Pancreas (tissue), 10 donors: Measurements from ENCODE around the gene DHRS2. TPM values are rescaled to one million over a fixed set of nuclear protein-coding genes. Genes with fewer than 3 reads are reported as not detected.

Experiments used
- ATAC-seq, 4 donors: fragments of 200-7000 bp; cut with Tn5 transposase; one replicate each; pipeline versions ENCODE4 v1.8.0 to v1.9.1; 2020; ENCODE audit warnings: mild to moderate bottlenecking in 4 of 4, moderate library complexity in 4 of 4
- DNase-seq, 6 donors: peaks; one replicate each; pipeline ENCODE4 v3.0.0-alpha.2; 2020
- FAIRE-seq: peaks from 2 replicates; lab custom pipeline; 2012; peaks lifted over from hg19 to GRCh38; lab: Jason Lieb, UNC
- H3K27ac ChIP-seq, 4 donors: fragments of 200-600 bp; sonication (generic); 1 replicate in 3 of 4; 2 replicates in 1 of 4; pipeline versions ENCODE4 v1.5.0 to v1.8.0; 2020
- H3K27me3 ChIP-seq, 4 donors: fragments of 200-600 bp; one replicate each; pipeline ENCODE4 v1.8.0; 2021
- H3K36me3 ChIP-seq, 3 donors: fragments of 200-600 bp; sonication (generic) in 1 of 3; one replicate each; pipeline versions ENCODE4 v1.5.0 to v1.8.0; 2020 to 2021
- H3K4me1 ChIP-seq, 3 donors: fragments of 200-600 bp; one replicate each; pipeline ENCODE4 v1.8.0; 2021
- H3K4me3 ChIP-seq, 4 donors: fragments of 200-600 bp; sonication (generic) in 2 of 4; one replicate each; pipeline versions ENCODE4 v1.5.0 to v1.8.0; 2020 to 2021
- H3K9me3 ChIP-seq, 4 donors: fragments of 200-600 bp; one replicate each; pipeline ENCODE4 v1.8.0; 2021
- CTCF ChIP-seq, 4 donors: fragments of 200-600 bp; sonication (generic) in 3 of 4; IDR thresholded peaks; one replicate each; pipeline versions ENCODE4 v1.5.0 to v1.8.0; 2021; ENCODE audit warnings: antibody characterized with exemption in 4 of 4
- WGBS, 2 donors: extraction: QIAGEN DNeasy Blood & Tissue Kit; methylation state at CpG; one replicate each; pipeline ENCODE4 v1.1.7; 2013; 5-methylcytosine and 5-hydroxymethylcytosine counted together
- intact Hi-C, 3 donors: fragments of 100-400 bp; cut with DNase I; formaldehyde crosslinking; loops; one replicate each; pipeline versions ENCODE4 v1.11.1 to v1.14.2; 2022
- polyA plus RNA-seq, 2 donors: library from polyadenylated mRNA; stranded (reverse); fragments of 200-250 nt; gene quantifications; one replicate each; pipeline ENCODE4 v1.2.3, GENCODE V29; 2013
- total RNA-seq, 6 donors: library from RNA; stranded (reverse); fragmentation: NEBNext Ultra II Directional in 4 of 6; extraction: Animal tissue kit (Norgen Biotek cat#: 25700) in 4 of 6; gene quantifications; one replicate each; pipeline versions ENCODE4 v1.2.1 to v1.2.4, GENCODE V29; 2021 to 2023
- donor health status: healthy with polysubstance abuse.
- donor health status: DM: no; HTN: no; CAD: no; lungs with moderate emphysema.
- donor health status: DM: no; HTN: no; CAD: no.
- donor health status: control.
- donor health status: control.
- donor health status: Bipolar disorder and iron deficiency.
- donor health status: DM: yes; HTN: yes; CAD: no.
- donor health status: DM: no; HTN: no; CAD: no.
- donor health status: DM: no; HTN: no; CAD: no.
- donor health status: DM: yes; HTN: yes; CAD: no.

The DHRS2 gene
- total and polyA plus RNA-seq, 8 donors: 0.43 to 21.6 (median 4.8) TPM

- intact Hi-C loops: no loop called here
- FAIRE-seq (no peak), ATAC-seq (peak in 1 of 4 donors; percentile 19), DNase-seq (no peak)
- H3K36me3 ChIP-seq: no peaks in the 10 kb centered on the region
- H3K27ac ChIP-seq: no peak overlapping the region
- H3K4me1 ChIP-seq: peaks cover 8 to 30% (median 13%) of the 10 kb centered on the region in 3 donors
- H3K4me3 ChIP-seq: no peak overlapping the region
- no peak for TF ChIP-seq CTCF (IDR thresholded peaks at IDR 0.05)
- 93 to 94% methylated on average over 1 of the region's 1 CpG for WGBS, 2 donors
- no peaks in the 10 kb centered on the region for H3K27me3 ChIP-seq
- no peaks in the 10 kb centered on the region for H3K9me3 ChIP-seq
These were observed 56.3 kb downstream of the DHRS2 start for GRCh38 chr14:23692416-23692815.

GRCh38 chr14:23693252-23693775 lies 57.1 kb downstream of the DHRS2 start:
- Histone ChIP-seq H3K9me3 (no peaks in the 10 kb centered on the region), H3K27ac (no peak overlapping the region), H3K4me3 (no peak overlapping the region), H3K36me3 (no peaks in the 10 kb centered on the region), H3K4me1 (peaks cover 8 to 33% (median 13%) of the 10 kb centered on the region in 3 donors), H3K27me3 (no peaks in the 10 kb centered on the region)
- no peak for ATAC-seq
- FAIRE-seq: no peak
- WGBS, 2 donors: 77 to 83% methylated on average over 11 of the region's 11 CpGs
- DNase-seq: no peak
- no peak for TF ChIP-seq CTCF (IDR thresholded peaks at IDR 0.05)
- intact Hi-C loops: no loop called here

GRCh38 chr14:23694085-23694948 lies 58.2 kb downstream of the DHRS2 start:
- peaks cover 8 to 40% (median 13%) of the 10 kb centered on the region in 3 donors for H3K4me1 ChIP-seq
- H3K9me3 ChIP-seq: no peaks in the 10 kb centered on the region
- TF ChIP-seq CTCF (IDR thresholded peaks at IDR 0.05): no peak
- peak overlapping the region in 1 of 4 donors; percentile 53 for H3K27ac ChIP-seq
- H3K36me3 ChIP-seq: no peaks in the 10 kb centered on the region
- no peak for FAIRE-seq
- peak in 3 of 4 donors; percentile 27 to 52 (median 44) for ATAC-seq
- peak in 1 of 6 donors; percentile 53 for DNase-seq
- no peak overlapping the region for H3K4me3 ChIP-seq
- intact Hi-C loops: no loop called here
- no peaks in the 10 kb centered on the region for H3K27me3 ChIP-seq
- 3 to 4% methylated on average over 8 of the region's 8 CpGs for WGBS, 2 donors

Other genes with a start within 250 kb of the DHRS2 start
- gene MYH6, start 228.1 kb upstream of the DHRS2 start, total RNA-seq: under 1 TPM in 4 of 6 donors, not detected in 2; 0.03 to 0.16 (median 0.05) TPM
- gene MYH6, start 228.1 kb upstream of the DHRS2 start, polyA plus RNA-seq: under 1 TPM; 0.56 to 0.72 TPM
- gene MYH7, start 200.7 kb upstream of the DHRS2 start, total RNA-seq: 1 to 10 TPM in 1 of 6 donors, under 1 TPM in 5; 0.19 to 6.3 (median 0.40) TPM
- gene MYH7, start 200.7 kb upstream of the DHRS2 start, polyA plus RNA-seq: 1 to 10 TPM in 1 of 2 donors, under 1 TPM in 1; 0.34 to 1.1 TPM
- 10 to 100 TPM in 5 of 6 donors, 1 to 10 TPM in 1; 9.8 to 18.8 (median 15.4) TPM for gene NGDN, start 166.7 kb upstream of the DHRS2 start, total RNA-seq
- 10 to 100 TPM; 18.3 to 33.7 TPM for gene NGDN, start 166.7 kb upstream of the DHRS2 start, polyA plus RNA-seq
- 1 to 10 TPM in 3 of 6 donors, under 1 TPM in 3; 0.63 to 3.8 (median 1.0) TPM for gene ZFHX2, start 84.6 kb upstream of the DHRS2 start, total RNA-seq
- gene ZFHX2, start 84.6 kb upstream of the DHRS2 start, polyA plus RNA-seq: 1 to 10 TPM; 1.7 to 3.0 TPM
- gene THTPA, start 80.1 kb upstream of the DHRS2 start, total RNA-seq: 10 to 100 TPM in 1 of 6 donors, 1 to 10 TPM in 5; 5.6 to 11.6 (median 8.4) TPM
- gene THTPA, start 80.1 kb upstream of the DHRS2 start, polyA plus RNA-seq: 10 to 100 TPM; 11.9 TPM
- gene AP1G2, start 68.6 kb upstream of the DHRS2 start, total RNA-seq: 100 to 1,000 TPM in 1 of 6 donors, 10 to 100 TPM in 5; 57.4 to 153 (median 70.4) TPM
- 100 to 1,000 TPM; 303 to 392 TPM for gene AP1G2, start 68.6 kb upstream of the DHRS2 start, polyA plus RNA-seq
- under 1 TPM; 0.12 to 0.47 (median 0.29) TPM for gene JPH4, start 57.6 kb upstream of the DHRS2 start, total RNA-seq
- 1 to 10 TPM in 1 of 2 donors, under 1 TPM in 1; 0.46 to 1.3 TPM for gene JPH4, start 57.6 kb upstream of the DHRS2 start, polyA plus RNA-seq